Epithelial cell of prostate (primary cell): Measurements from ENCODE around the gene ALKBH4.
"Not testable (repeated sequence)": the region's sequence is repeated elsewhere in the genome, so short reads cannot be mapped to it uniquely, and the experiment has no call there.

Experiments used
- DNase-seq: peaks from one replicate; pipeline ENCODE4 v3.0.0-alpha.2; 2011; ENCODE audit warnings: low read depth, low spot score
- H3K27ac ChIP-seq: fragments of 450-650 bp; 2 replicates; pipeline ENCODE4 v1.5.1; 2017; ENCODE audit warnings: mild to moderate bottlenecking

ALKBH4 gene, protein sequence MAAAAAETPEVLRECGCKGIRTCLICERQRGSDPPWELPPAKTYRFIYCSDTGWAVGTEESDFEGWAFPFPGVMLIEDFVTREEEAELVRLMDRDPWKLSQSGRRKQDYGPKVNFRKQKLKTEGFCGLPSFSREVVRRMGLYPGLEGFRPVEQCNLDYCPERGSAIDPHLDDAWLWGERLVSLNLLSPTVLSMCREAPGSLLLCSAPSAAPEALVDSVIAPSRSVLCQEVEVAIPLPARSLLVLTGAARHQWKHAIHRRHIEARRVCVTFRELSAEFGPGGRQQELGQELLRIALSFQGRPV

DNA sequence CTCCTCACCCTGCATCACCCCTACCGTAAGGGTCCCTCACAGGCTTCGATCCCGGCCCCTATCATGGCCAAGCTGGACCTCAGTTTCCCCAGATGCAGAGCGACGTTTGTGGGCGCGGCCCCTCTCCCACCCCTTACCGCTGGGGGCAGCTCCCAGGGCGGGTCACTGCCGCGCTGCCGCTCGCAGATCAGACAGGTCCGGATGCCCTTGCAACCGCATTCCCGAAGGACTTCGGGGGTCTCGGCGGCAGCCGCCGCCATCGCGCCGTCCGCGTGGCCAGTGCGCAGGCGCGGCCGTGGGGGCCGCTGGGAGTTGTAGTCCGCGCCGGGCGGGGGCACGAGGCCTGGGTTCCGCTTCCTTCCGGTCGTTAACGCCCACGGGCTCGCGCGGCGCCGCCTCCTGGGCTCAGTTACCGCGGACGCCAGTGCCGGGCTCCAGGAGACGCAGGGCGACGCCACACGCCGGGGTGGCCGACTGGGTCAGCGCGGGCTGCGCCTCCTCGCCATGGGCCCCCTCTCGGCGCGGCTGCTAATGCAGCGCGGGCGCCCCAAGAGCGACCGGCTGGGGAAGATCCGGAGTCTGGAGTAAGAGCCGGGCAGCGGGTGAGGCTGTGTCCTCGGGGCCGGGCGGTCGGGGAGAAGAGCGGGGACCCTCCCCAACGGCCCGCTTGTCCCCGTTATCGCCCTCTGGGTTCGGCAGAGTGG, at the start of gene ALKBH4, which contains the start of gene LRWD1:
ALKBH4 (minus strand) TSS at position 287 of the 704 bp plus-strand sequence; CDS start at position 260, 27 bp downstream.
LRWD1 (plus strand) TSS at position 408 of the 704 bp plus-strand sequence; CDS start at position 505, 97 bp downstream.
- no peak for DNase-seq
- no peak within 1 kb of the TSS for H3K27ac ChIP-seq

DNA sequence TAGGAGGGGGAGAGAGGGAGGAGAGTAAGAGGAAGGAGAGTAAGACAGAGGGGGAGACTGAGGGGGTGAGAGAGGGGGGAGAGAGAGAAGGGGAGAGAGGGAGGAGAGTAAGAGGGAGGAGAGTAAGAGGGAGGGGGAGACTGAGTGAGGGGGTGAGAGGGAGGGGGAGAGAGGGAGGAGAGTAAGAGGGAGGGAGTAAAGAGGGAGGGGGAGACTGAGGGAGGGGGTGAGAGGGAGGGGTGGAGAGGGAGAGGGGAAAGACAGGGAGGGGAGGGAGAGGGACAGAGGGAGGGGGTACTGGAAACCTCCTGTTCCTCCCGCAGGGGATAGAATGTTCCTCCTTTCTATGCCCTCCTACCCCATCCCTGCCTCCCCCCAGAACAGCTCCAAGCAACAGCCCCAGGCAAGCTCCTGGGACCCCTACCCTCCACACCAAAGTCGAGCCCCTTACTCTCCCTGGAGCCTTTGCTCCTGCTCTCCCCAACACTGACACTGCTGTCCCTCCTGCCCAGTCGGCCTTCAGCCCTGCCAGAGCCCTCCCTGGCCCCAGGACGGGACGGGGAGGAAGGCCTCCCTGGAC, 48.1 kb upstream of the ALKBH4 start:
- not testable (repeated sequence) for H3K27ac ChIP-seq, DNase-seq

DNA sequence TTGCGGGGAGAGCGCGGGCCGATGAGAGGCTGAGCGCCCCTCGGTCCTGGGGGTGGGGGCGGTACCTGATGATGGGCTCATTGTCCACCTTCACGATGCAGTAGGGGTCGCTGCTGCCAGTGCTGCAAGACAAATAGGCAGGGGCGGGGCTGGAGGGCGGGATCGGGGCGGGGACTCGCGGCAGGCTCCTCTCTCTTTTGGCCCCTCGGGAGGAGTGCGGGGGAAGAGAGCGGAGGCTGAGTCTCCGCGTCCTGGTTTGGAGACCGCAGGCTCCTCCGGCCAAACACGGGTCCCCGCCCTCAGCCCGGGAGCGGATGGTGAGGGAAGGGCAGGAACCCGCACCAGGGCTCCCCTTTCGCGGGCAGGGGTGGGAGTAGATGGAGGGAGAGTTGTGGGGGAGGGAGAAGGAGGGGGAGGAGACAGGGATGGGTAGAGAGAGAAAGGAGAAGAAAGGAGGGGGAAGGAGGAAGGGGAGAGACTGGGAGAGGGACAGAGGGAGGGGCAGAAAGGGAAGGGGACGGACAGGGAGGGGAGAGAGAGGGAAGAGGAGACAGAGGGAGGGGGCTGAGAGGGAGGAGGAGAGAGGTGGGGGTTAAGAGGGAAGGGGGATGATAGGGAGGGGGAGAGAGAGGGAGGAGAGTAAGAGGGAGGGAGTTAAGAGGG, 47.3 kb upstream of the ALKBH4 start:
- not testable (repeated sequence) for DNase-seq, H3K27ac ChIP-seq

DNA sequence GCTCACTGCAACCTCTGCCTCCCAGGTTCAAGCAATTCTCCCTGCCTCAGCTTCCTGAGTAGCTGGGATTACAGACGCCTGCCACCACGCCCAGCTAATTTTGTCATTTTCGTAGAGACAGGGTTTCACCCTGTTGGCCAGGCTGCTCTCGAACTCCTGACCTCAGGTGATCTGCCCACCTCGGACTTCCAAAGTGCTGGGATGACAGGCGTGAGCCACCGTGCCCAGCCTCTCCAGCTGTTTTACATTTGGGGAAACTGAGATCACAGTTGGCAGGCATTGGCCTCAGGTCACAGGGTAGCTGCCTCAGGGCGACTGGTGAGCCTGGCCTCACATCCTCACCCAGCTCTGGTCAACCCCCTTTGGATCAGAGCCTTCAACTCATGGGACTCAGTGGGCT, 45.9 kb upstream of the ALKBH4 start:
- H3K27ac ChIP-seq, DNase-seq: not testable (repeated sequence)

DNA sequence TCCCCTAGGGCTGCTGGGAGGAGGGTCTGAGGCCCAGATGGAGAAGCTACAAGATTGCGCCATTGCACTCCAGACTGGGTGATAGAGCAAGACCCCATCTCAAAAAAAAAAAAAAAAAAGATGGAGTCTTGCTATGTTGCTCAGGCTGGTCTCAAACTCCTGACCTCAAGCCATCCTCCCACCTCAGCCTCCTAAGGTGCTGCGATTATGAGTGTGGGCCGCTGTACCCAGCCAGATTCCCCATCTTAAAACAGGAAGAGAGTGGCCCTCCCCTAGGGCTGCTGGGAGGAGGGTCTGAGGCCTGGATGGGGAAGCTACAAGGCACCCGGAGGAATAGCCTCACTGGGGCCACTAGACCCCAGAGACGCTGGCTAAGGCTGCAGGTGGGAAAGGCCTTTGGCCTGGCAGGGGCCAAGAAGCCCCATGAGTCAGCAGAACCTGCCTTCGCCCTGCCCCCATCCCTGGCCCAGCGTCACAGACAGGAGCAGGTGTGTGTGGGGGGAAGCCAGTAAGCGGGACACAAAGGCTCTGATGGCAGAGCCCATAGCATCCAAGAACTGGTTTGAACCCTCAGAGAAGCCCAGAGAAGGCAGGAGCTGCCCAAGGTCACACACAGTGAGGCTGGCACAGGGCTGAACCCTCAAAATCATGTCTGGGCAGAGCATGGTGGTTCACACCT, 42.9 kb upstream of the ALKBH4 start:
- not testable (repeated sequence) for DNase-seq

DNA sequence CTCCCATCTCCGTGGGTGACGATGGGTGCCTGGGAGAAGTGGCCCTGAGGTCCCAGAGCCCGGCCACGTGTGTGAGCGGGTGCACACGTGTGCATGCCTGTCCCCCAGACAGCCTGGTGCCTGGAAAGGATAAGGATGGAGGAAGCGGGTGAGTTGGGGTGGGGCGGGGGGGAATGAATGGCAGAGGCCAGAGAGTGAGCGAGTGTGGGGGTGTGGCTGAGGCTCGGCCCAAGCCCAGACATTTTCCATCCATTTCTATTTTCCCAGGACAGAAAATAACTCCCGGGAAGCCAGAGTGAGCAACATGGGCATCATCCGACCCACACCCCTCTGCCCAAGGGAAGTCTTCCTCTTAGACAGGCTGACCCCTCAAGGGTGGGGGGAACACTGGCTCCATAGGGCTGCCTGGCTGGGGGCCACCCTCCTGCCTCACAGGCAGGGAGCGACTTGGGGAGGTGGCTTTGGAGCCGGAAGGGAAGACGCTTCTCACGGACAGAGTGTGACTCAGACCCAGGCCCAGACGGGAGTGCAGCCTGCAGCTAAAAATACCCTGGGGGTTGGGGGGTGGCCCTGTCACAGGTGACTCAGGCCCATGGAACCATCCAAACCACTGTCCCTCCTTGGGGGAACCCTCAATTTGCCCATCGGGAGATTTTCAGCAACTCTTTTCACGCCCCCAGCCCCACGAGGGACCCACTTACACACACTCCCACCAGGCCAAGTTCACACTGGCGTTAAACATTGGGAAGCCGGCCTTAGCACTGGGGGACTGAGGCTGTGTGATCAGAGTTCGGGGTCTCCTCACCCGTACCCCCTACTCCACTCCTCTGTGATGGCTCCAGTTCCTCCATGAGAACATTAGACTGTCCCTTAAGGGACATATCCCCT, 40.9 kb upstream of the ALKBH4 start:
- H3K27ac ChIP-seq, DNase-seq: not testable (repeated sequence)

More for the DNA sequence above, 42.9 kb upstream of the ALKBH4 start:
- H3K27ac ChIP-seq = not testable (repeated sequence)

DNA sequence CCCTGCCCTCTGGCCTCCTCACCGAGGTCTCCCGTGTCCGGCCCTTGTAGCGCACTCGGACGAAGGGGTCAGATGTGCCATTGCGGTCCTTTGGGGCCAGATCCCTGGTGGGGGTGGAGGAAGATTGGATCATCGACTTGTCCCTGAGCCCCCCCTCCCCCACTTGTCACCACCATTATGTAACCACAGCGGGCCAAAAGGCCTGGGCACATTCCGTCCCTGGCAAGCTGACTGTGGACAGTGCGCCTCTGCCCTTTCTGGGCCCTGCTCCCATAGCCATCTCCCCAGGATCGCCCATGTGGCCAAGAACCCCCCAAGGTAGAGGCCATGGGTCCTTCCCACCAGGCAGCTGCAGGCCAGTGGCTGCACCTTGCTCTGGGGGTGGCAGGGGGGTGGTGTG, 38.5 kb upstream of the ALKBH4 start:
- DNase-seq, H3K27ac ChIP-seq: not testable (repeated sequence)

DNA sequence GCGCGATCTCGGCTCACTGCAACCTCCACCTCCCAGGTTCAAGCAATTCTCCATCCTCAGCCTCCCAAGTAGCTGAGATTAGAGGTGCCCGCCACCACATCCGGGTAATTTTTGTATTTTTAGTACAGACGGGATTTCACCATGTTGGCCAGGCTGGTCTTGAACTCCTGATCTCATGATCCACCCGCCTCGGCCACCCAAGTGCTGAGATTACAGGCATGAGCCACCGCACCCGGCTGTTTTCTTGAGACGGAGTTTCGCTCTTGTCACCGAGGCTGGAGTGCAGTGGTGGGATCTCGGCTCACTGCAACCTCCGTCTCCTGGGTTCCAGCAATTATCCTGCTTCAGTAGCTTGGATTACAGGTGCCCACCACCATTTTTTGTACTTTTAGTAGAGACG, 33.7 kb upstream of the ALKBH4 start:
- DNase-seq, H3K27ac ChIP-seq: not testable (repeated sequence)

DNA sequence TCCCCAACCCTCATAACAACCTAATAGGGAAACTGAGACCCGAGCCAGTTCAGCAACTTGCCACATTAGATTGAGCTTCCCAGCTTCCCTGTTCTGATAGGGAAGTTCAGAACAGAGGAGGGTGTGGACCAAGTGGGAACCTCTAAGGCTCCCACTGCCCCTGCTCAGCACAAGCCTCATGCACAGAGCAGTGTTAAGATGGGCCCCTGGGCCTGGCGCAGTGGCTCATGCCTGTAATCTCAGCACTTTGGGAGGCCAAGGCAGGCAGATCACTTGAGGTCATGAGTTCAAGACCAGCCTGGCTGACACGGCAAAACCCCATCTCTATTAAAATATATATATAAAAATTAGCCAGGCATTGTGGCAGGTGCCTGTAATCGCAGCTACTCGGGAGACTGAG, 32.6 kb upstream of the ALKBH4 start:
- not testable (repeated sequence) for DNase-seq, H3K27ac ChIP-seq

DNA sequence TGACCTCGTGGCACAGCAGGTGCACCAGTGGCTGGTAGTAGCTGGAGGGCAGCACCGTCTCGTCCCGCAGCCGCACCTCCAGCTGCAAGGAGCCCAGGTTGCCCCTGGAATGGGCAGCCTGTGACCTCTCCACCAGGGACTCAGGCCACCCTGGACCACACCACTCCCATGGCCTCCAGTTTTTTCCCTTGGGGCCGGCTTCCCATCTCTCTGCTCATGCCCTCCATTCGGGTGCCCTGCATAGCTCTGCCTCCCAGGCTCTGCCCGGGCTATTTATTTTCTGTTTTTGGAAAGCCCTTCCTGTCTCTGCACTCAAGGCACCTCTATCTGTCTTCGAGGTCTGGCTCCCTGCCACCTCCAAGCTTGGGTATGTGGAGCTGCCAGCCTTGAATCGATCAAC, 32.2 kb upstream of the ALKBH4 start:
- H3K27ac ChIP-seq, DNase-seq: not testable (repeated sequence)

DNA sequence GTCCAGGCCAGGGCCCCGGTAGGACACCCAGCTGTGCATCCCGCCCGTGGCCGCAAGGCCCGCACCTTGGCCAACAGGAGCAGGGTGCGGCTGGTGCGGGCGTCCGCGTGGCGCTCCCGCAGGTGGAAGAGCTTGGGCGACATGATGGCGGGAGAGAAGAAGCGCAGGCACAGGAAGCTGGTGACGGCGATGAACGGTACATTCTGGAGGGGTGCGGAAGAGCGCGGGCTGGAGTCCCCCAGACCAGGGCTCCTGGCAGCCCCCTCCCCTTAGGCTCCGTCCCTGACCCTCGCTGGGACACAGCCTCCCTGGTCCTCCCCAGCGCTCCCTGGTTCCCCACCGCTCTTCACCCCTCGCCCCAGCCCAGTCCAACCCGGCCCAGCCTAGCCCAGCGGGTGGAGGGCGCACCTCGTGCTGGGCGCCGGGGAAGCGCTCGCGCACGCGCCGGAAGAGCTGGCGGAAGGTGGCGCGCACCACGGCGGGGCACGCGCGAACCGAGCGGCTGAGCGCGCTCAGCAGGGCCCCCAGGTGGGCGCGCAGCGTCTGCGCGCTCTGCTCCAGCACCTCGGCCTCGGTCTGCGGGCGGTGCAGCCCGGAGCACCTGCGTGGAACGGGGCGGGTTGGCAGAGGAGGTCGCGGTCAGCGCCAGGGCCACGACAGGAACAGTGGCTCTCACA, 29.9 kb upstream of the ALKBH4 start:
- not testable (repeated sequence) for DNase-seq, H3K27ac ChIP-seq

DNA sequence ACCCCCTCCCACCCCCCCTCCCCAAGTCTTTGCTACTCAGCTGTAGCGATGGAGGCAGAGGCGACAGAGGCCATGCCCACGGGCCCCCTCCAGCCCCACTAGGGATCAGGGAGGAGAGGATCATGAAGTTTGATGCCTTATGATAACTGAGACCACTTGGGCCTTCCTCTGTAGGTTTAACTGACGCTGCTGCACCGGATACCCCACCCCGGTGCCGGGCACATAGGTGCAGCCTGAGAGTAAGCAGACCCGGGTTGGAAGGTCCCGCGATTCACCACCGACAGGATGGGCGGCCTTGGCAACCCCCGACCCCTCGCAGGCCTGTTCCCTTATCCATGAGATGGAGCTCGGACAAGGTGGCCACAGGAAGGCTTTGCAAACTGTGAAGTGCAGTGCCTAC, 29.4 kb upstream of the ALKBH4 start:
- DNase-seq, H3K27ac ChIP-seq: not testable (repeated sequence)

DNA sequence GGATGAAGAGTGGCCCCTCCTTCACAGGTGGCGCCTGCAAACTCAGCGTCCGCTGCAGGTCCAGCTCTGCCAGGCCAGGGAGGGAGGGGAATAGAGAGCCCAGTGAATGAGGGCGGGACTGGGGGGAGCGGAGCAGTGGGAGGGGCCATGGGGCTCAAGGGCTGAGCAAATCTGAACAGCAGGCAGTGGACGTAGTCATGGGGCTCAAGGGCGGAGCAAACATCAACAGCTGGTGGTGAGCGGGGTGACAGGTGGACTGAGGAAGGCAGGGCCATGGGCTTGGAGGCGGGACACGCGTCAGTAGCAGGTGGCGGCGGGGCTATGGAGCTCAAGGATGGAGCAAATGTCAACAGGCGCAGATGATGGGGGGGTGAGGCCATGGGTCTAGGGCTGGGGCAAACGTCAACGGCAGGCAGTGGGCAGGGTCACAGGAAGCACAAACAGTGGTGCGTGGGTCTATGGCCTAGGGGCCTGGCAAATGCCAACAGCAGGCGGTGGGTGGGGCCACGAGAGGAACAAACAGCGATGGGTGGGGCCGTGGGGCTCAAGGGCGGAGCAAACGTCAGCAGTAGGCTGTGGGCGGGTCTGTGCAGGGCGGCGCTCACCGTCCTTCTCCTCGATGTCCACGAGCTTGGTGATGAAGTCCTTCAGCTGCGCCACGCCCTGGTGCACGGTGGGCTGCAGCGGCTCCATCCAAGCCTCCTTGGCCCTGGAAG, 28.7 kb upstream of the ALKBH4 start:
- DNase-seq = not testable (repeated sequence)

DNA sequence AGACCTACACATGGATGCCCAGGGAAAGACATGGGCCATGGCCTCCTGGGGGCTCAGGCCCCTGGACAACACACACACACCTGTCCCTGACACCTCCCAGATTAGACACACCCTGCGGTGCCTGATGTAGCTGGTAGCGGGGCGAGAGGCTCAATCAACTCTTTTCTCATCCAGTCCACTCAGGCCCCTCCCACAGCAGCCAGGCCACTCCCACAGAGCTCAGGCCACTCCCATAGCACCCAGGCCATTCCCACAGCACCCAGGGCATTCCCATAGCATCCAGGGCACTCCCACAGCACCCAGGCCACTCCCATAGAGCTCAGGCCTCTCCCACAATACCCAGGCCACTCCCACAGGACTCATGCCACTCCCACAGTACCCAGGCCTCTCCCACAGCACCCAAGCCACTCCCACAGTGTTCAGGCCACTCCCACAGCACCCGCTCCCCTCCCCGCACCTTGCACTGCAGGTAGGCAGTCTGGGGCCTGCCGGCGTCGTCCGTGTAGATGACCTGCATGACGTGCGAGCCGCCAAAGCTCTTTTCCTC, 25.9 kb upstream of the ALKBH4 start:
- DNase-seq, H3K27ac ChIP-seq: not testable (repeated sequence)

More for the DNA sequence above, 28.7 kb upstream of the ALKBH4 start:
- H3K27ac ChIP-seq = not testable (repeated sequence)

DNA sequence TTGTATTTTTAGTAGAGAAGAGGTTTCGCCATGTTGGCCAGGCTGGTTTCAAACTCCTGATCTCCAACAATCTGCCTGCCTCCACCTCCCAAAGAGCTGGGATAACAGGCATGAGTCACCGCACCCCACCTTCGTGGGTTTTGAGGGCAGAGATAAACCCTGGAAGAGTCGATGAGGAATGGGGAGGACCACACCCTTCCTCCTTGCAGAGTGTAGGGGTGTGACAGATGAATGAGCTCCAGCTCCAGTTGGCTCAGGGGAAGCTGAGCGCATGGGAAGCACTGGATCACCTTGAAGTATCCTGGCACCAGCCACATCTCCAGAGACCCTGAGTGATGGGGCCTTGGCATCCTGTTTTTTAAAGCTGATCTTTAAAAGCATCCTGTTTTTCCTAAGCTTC, 19.7 kb upstream of the ALKBH4 start:
- not testable (repeated sequence) for H3K27ac ChIP-seq

DNA sequence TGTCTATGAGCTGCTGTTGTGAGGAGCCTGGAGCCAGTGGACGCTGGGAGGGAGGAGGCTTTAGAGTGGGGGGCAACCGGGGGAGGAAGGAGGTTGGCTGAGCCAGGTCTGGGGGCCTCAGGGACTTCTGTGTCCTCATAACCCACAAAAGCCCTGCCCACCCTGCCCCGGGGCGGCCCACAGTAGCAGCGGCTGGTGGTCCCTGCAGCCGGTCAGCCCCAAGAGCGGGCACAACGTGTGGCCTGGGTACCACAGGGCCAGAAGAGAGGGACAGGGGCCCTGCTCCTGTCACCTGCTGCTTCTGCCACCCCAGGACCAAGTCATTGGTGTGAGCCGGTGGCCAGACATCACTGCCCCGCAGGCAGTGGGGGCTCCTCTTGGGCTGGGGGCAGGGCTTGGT, 17.3 kb upstream of the ALKBH4 start:
- DNase-seq = not testable (repeated sequence)

More for the DNA sequence above, 19.7 kb upstream of the ALKBH4 start:
- not testable (repeated sequence) for DNase-seq

DNA sequence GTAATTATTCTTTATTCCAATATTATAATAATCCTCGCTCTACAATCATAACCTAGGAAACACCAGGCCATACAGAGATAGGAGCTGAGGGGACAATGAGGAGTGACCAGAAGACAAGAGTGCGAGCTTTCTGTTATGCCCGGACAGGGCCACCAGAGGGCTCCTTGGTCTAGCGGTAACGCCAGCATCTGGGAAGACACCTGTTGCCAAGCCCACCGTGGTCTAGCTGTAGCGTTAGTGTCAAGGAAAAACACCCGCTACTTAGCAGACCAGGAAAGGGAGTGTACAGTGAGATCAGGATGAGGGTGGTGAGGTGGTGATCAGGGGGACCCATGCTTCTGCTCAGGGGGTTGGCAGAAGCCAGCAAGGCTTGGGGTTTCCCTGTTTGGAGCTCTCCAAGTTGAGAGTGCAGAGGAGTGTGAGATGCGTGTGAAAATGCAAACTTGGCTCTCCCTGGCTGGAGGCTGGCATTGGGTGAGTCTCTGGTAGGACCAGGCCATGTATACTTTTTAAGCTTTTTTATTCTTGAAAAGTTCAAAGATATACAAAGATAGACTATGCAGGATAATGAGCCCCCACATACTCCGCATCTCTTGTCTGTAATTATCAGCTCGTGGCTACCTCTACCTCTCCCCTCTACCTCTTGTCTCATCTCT, 15.4 kb upstream of the ALKBH4 start:
- DNase-seq, H3K27ac ChIP-seq: not testable (repeated sequence)

More for the DNA sequence above, 17.3 kb upstream of the ALKBH4 start:
- H3K27ac ChIP-seq = not testable (repeated sequence)
